HepG2 (cell line): ENCODE data around the gene ASF1B. TPM values are rescaled to one million over a fixed set of nuclear protein-coding genes. Genes with fewer than 3 reads are reported as not detected.
A peak's percentile ranks its signal among the peaks of the same experiment; 100 is the strongest.

Experiments used
- BCLAF1 ChIP-seq: fragments of 450-650 bp; IDR thresholded peaks from 2 replicates; pipeline ENCODE4 v1.6.1; 2017; ENCODE audit warnings: mild to moderate bottlenecking
- CENPX ChIP-seq: sonication (generic); formaldehyde crosslinking; IDR thresholded peaks from 2 replicates; pipeline ENCODE4 v1.9.0; 2021; ENCODE audit warnings: mild to moderate bottlenecking, missing genetic modification reagents, moderate library complexity
- DRAP1 ChIP-seq: IDR thresholded peaks from 2 replicates; pipeline ENCODE4 v1.6.1; 2016; ENCODE audit warnings: missing genetic modification reagents, missing compliant biosample characterization
- GFI1 ChIP-seq: sonication (generic); formaldehyde crosslinking; IDR thresholded peaks from 2 replicates; pipeline ENCODE4 v1.5.0; 2020; ENCODE audit warnings: missing genetic modification reagents, mild to moderate bottlenecking, borderline replicate concordance
- HDAC6 ChIP-seq: fragments of 200-600 bp; sonication (generic); IDR thresholded peaks from 2 replicates; pipeline ENCODE4 v1.7.0; 2017; ENCODE audit warnings: mild to moderate bottlenecking, antibody characterized with exemption, low read length, low read depth
- HNF1B ChIP-seq: sonication (generic); formaldehyde crosslinking; IDR thresholded peaks from 2 replicates; pipeline ENCODE4 v1.5.1; 2020; ENCODE audit warnings: mild to moderate bottlenecking, moderate library complexity, missing genetic modification reagents
- MED8 ChIP-seq: sonication (generic); formaldehyde crosslinking; IDR thresholded peaks from 2 replicates; pipeline ENCODE4 v1.8.1; 2023; ENCODE audit warnings: mild to moderate bottlenecking, missing genetic modification reagents; ENCODE audit not compliant: insufficient replicate concordance
- NONO ChIP-seq, 2 experiments: fragments of 450-650 bp in 1 of 2; sonication (generic) in 1 of 2; formaldehyde crosslinking in 1 of 2; IDR thresholded peaks in 1 of 2; conservative IDR thresholded peaks in 1 of 2; 2 replicates each; pipeline versions ENCODE4 v1.6.1 to v1.8.0; 2017 to 2022; ENCODE audit warnings: mild to moderate bottlenecking in 1 of 2, missing genetic modification reagents in 1 of 2, moderate library complexity in 1 of 2
- PATZ1 ChIP-seq: sonication (generic); formaldehyde crosslinking; IDR thresholded peaks from 2 replicates; pipeline ENCODE4 v1.4.0; 2020; ENCODE audit warnings: missing genetic modification reagents
- RARA ChIP-seq: IDR thresholded peaks from 2 replicates; pipeline ENCODE4 v1.6.1; 2016; ENCODE audit warnings: missing genetic modification reagents, missing compliant biosample characterization
- RBFOX2 ChIP-seq: fragments of 200-400 bp; formaldehyde crosslinking; IDR thresholded peaks from 2 replicates; pipeline ENCODE4 v1.6.1; 2017; ENCODE audit warnings: low read depth, mild to moderate bottlenecking, low read length
- RFXAP ChIP-seq: sonication (generic); formaldehyde crosslinking; IDR thresholded peaks from 2 replicates; pipeline ENCODE4 v1.4.0; 2020; ENCODE audit warnings: missing genetic modification reagents, borderline replicate concordance
- ZNF30 ChIP-seq: sonication (generic); formaldehyde crosslinking; IDR thresholded peaks from 2 replicates; pipeline ENCODE4 v1.5.0; 2020; ENCODE audit warnings: mild to moderate bottlenecking, missing genetic modification reagents
- ZNF639 ChIP-seq: conservative IDR thresholded peaks from 2 replicates; pipeline ENCODE4 v1.6.1; 2018; ENCODE audit warnings: missing genetic modification reagents
- polyA plus RNA-seq, 8 experiments: library from polyadenylated mRNA; depleted of rRNA in 3 of 8; stranded (reverse) in 7 of 8; unstranded in 1 of 8; fragments of >200 nt; fragmentation: Illumina TruSeq in 4 of 8; extraction: Trizol in 4 of 8; gene quantifications; 2 replicates each; pipeline versions ENCODE4 v1.2.1 to v1.2.3, GENCODE V29; 2011 to 2016; ENCODE audit warnings: low read depth in 4 of 8, missing spikeins in 1 of 8, mixed read lengths in 1 of 8; ENCODE audit not compliant: insufficient read depth in 1 of 8
- total RNA-seq, 5 experiments: library from RNA; depleted of rRNA; stranded (reverse); fragments of >200 nt; fragmentation: Illumina TruSeq; extraction: Trizol; gene quantifications; 2 replicates each; pipeline ENCODE4 v1.2.3, GENCODE V29; 2016; ENCODE audit warnings: low read depth in 1 of 5
- TF ChIP-seq, protein P1 (sequence below): sonication (generic); formaldehyde crosslinking; IDR thresholded peaks from 2 replicates; pipeline ENCODE4 v1.4.0; 2020; ENCODE audit warnings: mild to moderate bottlenecking, missing genetic modification reagents
- TF ChIP-seq, protein P2 (sequence below): sonication (generic); formaldehyde crosslinking; IDR thresholded peaks from 2 replicates; pipeline ENCODE4 v1.9.0; 2021; ENCODE audit warnings: missing genetic modification reagents, borderline replicate concordance

ASF1B gene
- total and polyA plus RNA-seq, 2 of the 13 experiments (the other 11 are each of a cell fraction or from before 2014, with no cell fraction given): 18.2 to 24.8 TPM

DNA sequence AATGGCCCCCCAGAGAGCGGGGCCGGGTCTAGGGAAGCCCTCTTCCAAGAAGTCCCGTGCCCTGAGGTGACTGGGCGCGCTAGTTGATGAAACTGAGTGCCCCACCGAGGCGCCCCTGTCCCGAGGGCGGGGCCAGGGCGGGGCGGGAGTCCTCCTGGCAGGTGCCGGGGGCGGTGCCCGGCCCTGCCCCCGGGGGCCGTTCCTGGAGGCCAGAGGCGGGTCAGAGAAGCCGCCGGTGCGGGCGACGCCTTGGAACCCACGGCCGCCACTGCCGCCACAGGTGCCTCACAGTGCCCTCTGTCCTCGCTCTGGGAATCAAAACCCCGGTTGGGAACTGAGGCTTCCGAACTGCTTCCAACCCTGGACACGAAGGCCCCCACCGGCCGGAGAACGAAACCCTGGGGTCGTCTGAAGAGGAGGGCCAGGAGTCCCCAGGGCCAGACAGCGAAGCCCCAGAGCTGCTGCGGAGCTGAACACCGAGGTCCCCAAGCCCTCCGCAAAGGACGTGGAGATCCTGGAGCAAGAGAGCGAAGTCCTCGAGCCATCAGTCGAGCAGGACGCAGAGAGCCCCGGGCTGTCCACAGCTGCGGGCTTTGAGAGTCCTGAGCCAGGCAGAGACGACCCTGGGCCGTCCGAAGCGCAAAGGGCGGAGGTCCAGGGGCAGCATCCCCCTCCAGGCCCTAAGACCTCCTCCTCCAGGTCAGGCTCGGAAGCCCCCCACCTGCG is 63.7 kb downstream of the ASF1B start, which contains the start of gene MISP3 (continued):
- TF ChIP-seq NONO (IDR thresholded peaks at IDR 0.05) (no peak), NONO (CRISPR knock-in tag; conservative IDR thresholded peaks at IDR 0.05) (no peak), HNF1B (CRISPR knock-in tag) (0 out of 2 replicates have a peak, but pooled peaks have one; percentile 17), BCLAF1 (no peak), ZNF30 (CRISPR knock-in tag) (no peak), RARA (peak; percentile 47; the same call in 1 of the 2 replicates), DRAP1 (CRISPR knock-in tag) (no peak), ZNF639 (no peak), RFXAP (CRISPR knock-in tag) (no peak), GFI1 (CRISPR knock-in tag) (peak; percentile 10; the same call in 1 of the 2 replicates), CENPX (CRISPR knock-in tag) (no peak), HDAC6 (no peak), MED8 (CRISPR knock-in tag) (no peak), RBFOX2 (no peak), PATZ1 (CRISPR knock-in tag) (peak; percentile 95)
- TF ChIP-seq, protein P1, sequence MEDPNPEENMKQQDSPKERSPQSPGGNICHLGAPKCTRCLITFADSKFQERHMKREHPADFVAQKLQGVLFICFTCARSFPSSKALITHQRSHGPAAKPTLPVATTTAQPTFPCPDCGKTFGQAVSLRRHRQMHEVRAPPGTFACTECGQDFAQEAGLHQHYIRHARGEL (CRISPR knock-in tag): no peak
- TF ChIP-seq, protein P2, sequence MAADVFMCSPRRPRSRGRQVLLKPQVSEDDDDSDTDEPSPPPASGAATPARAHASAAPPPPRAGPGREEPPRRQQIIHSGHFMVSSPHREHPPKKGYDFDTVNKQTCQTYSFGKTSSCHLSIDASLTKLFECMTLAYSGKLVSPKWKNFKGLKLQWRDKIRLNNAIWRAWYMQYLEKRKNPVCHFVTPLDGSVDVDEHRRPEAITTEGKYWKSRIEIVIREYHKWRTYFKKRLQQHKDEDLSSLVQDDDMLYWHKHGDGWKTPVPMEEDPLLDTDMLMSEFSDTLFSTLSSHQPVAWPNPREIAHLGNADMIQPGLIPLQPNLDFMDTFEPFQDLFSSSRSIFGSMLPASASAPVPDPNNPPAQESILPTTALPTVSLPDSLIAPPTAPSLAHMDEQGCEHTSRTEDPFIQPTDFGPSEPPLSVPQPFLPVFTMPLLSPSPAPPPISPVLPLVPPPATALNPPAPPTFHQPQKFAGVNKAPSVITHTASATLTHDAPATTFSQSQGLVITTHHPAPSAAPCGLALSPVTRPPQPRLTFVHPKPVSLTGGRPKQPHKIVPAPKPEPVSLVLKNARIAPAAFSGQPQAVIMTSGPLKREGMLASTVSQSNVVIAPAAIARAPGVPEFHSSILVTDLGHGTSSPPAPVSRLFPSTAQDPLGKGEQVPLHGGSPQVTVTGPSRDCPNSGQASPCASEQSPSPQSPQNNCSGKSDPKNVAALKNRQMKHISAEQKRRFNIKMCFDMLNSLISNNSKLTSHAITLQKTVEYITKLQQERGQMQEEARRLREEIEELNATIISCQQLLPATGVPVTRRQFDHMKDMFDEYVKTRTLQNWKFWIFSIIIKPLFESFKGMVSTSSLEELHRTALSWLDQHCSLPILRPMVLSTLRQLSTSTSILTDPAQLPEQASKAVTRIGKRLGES (CRISPR knock-in tag): no peak
